ENCODE results near the gene MLLT3. TPM values are rescaled to one million over a fixed set of nuclear protein-coding genes. Genes with fewer than 3 reads are reported as not detected.

MLLT3 gene
- total and polyA plus RNA-seq, 2 of the 13 experiments (the other 11 are each of a cell fraction or from before 2014, with no cell fraction given), result 12.3 to 12.6 TPM

GRCh38 chr9:20622330-20623020 lies at the start of gene MLLT3 (continued):
- TF ChIP-seq ZFP36L2 (CRISPR knock-in tag; IDR thresholded peaks at IDR 0.05), result no peak
- peak; percentile 17; the same call in 1 of the 2 replicates for TF ChIP-seq TFAP4 (IDR thresholded peaks at IDR 0.05; ENCODE audit: borderline replicate concordance, low read depth)
- TF ChIP-seq SP1 (IDR thresholded peaks at IDR 0.05), result no peak
- peak; percentile 45; the same call in 1 of the 2 replicates for TF ChIP-seq SP1 (CRISPR knock-in tag; IDR thresholded peaks at IDR 0.05)
- TF ChIP-seq SIN3A (IDR thresholded peaks at IDR 0.05; ENCODE audit: borderline replicate concordance, low read depth, low read length), result 0 out of 2 replicates have a peak, but pooled peaks have one; percentile 10
- TF ChIP-seq ASH2L (IDR thresholded peaks at IDR 0.05; ENCODE audit: insufficient read length, low read depth, low read length), result peak; percentile 58
- no peak for TF ChIP-seq HOXD1 (CRISPR knock-in tag; IDR thresholded peaks at IDR 0.05)
- TF ChIP-seq ZMYM4 (CRISPR knock-in tag; IDR thresholded peaks at IDR 0.05), result peak; percentile 45; the same call in 1 of the 2 replicates
- TF ChIP-seq AGO2 (optimal IDR thresholded peaks at IDR 0.05; ENCODE audit: low read depth, low read length), result no peak
- TF ChIP-seq ZNF557 (CRISPR knock-in tag; IDR thresholded peaks at IDR 0.05), result 0 out of 2 replicates have a peak, but pooled peaks have one; percentile 55
- peak; percentile 32; the same call in 1 of the 2 replicates for TF ChIP-seq ZNF574 (CRISPR knock-in tag; IDR thresholded peaks at IDR 0.05)
- TF ChIP-seq ATF2 (CRISPR knock-in tag; IDR thresholded peaks at IDR 0.05), result no peak
- no peak for TF ChIP-seq SMARCC2 (IDR thresholded peaks at IDR 0.05)
- TF ChIP-seq HNRNPLL (IDR thresholded peaks at IDR 0.05; ENCODE audit: low read depth, low read length, poor library complexity, severe bottlenecking), result peak; percentile 43
- TF ChIP-seq MXD1 (CRISPR knock-in tag; IDR thresholded peaks at IDR 0.05), result 0 out of 2 replicates have a peak, but pooled peaks have one; percentile 42
- TF ChIP-seq MXI1 (IDR thresholded peaks at IDR 0.05; ENCODE audit: borderline replicate concordance, low read depth, low read length), result peak; percentile 36; the same call in 1 of the 3 replicates
- TF ChIP-seq MEF2D (CRISPR knock-in tag; IDR thresholded peaks at IDR 0.05), result 0 out of 2 replicates have a peak, but pooled peaks have one; percentile 17
- TF ChIP-seq BCL6 (CRISPR knock-in tag; IDR thresholded peaks at IDR 0.05), result peak; percentile 32; the same call in 1 of the 2 replicates
- no peak for TF ChIP-seq RARA (CRISPR knock-in tag; IDR thresholded peaks at IDR 0.05)
- no peak for TF ChIP-seq ZNF570 (CRISPR knock-in tag; IDR thresholded peaks at IDR 0.05; ENCODE audit: borderline replicate concordance)
- TF ChIP-seq ZNF333 (CRISPR knock-in tag; IDR thresholded peaks at IDR 0.05; ENCODE audit: borderline replicate concordance), result 0 out of 2 replicates have a peak, but pooled peaks have one; percentile 40
- 0 out of 2 replicates have a peak, but pooled peaks have one; percentile 34 for TF ChIP-seq KLF6 (CRISPR knock-in tag; IDR thresholded peaks at IDR 0.05)
- TF ChIP-seq DRAP1 (CRISPR knock-in tag; IDR thresholded peaks at IDR 0.05), result 0 out of 2 replicates have a peak, but pooled peaks have one; percentile 47
- no peak for TF ChIP-seq ZNF772 (CRISPR knock-in tag; IDR thresholded peaks at IDR 0.05)
- TF ChIP-seq TSC22D2 (CRISPR knock-in tag; IDR thresholded peaks at IDR 0.05; ENCODE audit: borderline replicate concordance), result no peak

Data from HepG2 (cell line).